ENCODE results near the gene LACRT. TPM values are rescaled to one million over a fixed set of nuclear protein-coding genes. Genes with fewer than 3 reads are reported as not detected.

LACRT gene
- total and polyA plus RNA-seq, 2 of the 8 experiments (the other 6 are each of a cell fraction or from before 2014, with no cell fraction given): not detected

GRCh38 chr12:54588110-54588889 lies 46.4 kb downstream of the LACRT start, which contains the start of gene PPP1R1A (continued):
- TF ChIP-seq POLR2A (IDR thresholded peaks at IDR 0.05; ENCODE audit: control extremely low read depth in 1 of 2, low read depth in 2 of 2, low read length in 2 of 2) (no peak), BRCA1 (IDR thresholded peaks at IDR 0.05; ENCODE audit: low read depth, low read length) (no peak), SRF (IDR thresholded peaks at IDR 0.05; ENCODE audit: low read depth, low read length) (no peak), RAD21 (IDR thresholded peaks at IDR 0.05 in 1 of 2, conservative IDR thresholded peaks at IDR 0.05 in 1 of 2; ENCODE audit: low read depth in 2 of 2, low read length in 2 of 2) (no peak), KDM5A (IDR thresholded peaks at IDR 0.05; ENCODE audit: low read length) (no peak), RXRA (IDR thresholded peaks at IDR 0.05; ENCODE audit: insufficient read depth, low read depth, low read length) (no peak), KDM4A (IDR thresholded peaks at IDR 0.05; ENCODE audit: low read depth, low read length, severe bottlenecking) (peak; percentile 71), BACH1 (IDR thresholded peaks at IDR 0.05; ENCODE audit: low read length) (no peak)

Data from H1 (cell line).